ENCODE data around the gene DOCK4.

GRCh38 chr7:111844904-111845671 lies 361.1 kb downstream of the DOCK4 start:
- TF ChIP-seq, protein P1, sequence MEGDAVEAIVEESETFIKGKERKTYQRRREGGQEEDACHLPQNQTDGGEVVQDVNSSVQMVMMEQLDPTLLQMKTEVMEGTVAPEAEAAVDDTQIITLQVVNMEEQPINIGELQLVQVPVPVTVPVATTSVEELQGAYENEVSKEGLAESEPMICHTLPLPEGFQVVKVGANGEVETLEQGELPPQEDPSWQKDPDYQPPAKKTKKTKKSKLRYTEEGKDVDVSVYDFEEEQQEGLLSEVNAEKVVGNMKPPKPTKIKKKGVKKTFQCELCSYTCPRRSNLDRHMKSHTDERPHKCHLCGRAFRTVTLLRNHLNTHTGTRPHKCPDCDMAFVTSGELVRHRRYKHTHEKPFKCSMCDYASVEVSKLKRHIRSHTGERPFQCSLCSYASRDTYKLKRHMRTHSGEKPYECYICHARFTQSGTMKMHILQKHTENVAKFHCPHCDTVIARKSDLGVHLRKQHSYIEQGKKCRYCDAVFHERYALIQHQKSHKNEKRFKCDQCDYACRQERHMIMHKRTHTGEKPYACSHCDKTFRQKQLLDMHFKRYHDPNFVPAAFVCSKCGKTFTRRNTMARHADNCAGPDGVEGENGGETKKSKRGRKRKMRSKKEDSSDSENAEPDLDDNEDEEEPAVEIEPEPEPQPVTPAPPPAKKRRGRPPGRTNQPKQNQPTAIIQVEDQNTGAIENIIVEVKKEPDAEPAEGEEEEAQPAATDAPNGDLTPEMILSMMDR (IDR thresholded peaks at IDR 0.05) = no peak
- TF ChIP-seq POLR2A (IDR thresholded peaks at IDR 0.05) = no peak
